Endothelial cell of umbilical vein (primary cell): ENCODE results near the gene KCNMA1. TPM values are rescaled to one million over a fixed set of nuclear protein-coding genes. Genes with fewer than 3 reads are reported as not detected.

Source experiments
- BruUV-seq: library from RNA; stranded (reverse); fragments of 400-500 nt; replicated peaks from 2 replicates; lab custom pipeline; 2021; lab: Mats Ljungman, UMichigan
- CTCF ChIA-PET: fragments of 300-600, 350-600 bp; sonication (Branson Sonifier 250); formaldehyde crosslinking; loops from one replicate; lab custom pipeline; 2021; ENCODE audit warnings: antibody characterized with exemption, inconsistent platforms; lab: Charles Lee
- POLR2A ChIA-PET: fragments of 300-600, 350-600 bp; sonication (Branson Sonifier 250); formaldehyde crosslinking; loops from one replicate; lab custom pipeline; 2021; ENCODE audit warnings: antibody characterized with exemption, inconsistent platforms; lab: Charles Lee
- DNase-seq: peaks from one replicate; pipeline ENCODE4 v3.0.0-alpha.2; 2011; ENCODE audit warnings: low read depth, low spot score
- FAIRE-seq: peaks from 2 replicates; lab custom pipeline; 2011; peaks lifted over from hg19 to GRCh38; lab: Jason Lieb, UNC
- H2AFZ ChIP-seq: 2 replicates; pipeline ENCODE4 v1.6.0; 2012; ENCODE audit warnings: low read depth, low read length, control low read depth, inconsistent platforms
- H3K27ac ChIP-seq: 2 replicates; pipeline ENCODE4 v1.5.1; 2011; ENCODE audit warnings: low read depth, mild to moderate bottlenecking, control low read depth, low read length, moderate library complexity; ENCODE audit not compliant: insufficient read depth
- H3K27me3 ChIP-seq, 2 experiments: 2 replicates each; pipeline versions ENCODE4 v1.6.0 to v1.6.1; 2011; ENCODE audit warnings: low read length in 2 of 2, mixed read lengths in 1 of 2; ENCODE audit not compliant: control insufficient read depth in 2 of 2, insufficient read depth in 2 of 2
- H3K36me3 ChIP-seq, 2 experiments: 2 replicates in 1 of 2; 3 replicates in 1 of 2; pipeline ENCODE4 v1.5.1; 2011; ENCODE audit warnings: low read length in 2 of 2, mild to moderate bottlenecking in 1 of 2, moderate library complexity in 1 of 2; ENCODE audit not compliant: control insufficient read depth in 2 of 2, insufficient read depth in 2 of 2; ENCODE audit errors: extremely low read depth in 1 of 2
- H3K4me1 ChIP-seq: 3 replicates; pipeline ENCODE4 v1.5.1; 2011; ENCODE audit warnings: mild to moderate bottlenecking, low read length; ENCODE audit not compliant: control insufficient read depth, insufficient read depth; ENCODE audit errors: extremely low read depth
- H3K4me2 ChIP-seq: 2 replicates; pipeline ENCODE4 v1.6.1; 2011; ENCODE audit warnings: low read length, control low read depth, mixed read lengths; ENCODE audit not compliant: insufficient read depth
- H3K4me3 ChIP-seq, 3 experiments: fragments of 200-600 bp in 1 of 3; sonication (generic), shearing (Covaris generic) in 1 of 3; replicated peaks in 1 of 3; 2 replicates each; pipeline ENCODE4 v1.5.1; 2011 to 2016; ENCODE audit warnings: control low read depth in 3 of 3, low read length in 3 of 3, mild to moderate bottlenecking in 2 of 3, inconsistent platforms in 1 of 3, low read depth in 1 of 3, moderate library complexity in 1 of 3; ENCODE audit not compliant: insufficient read depth in 1 of 3
- H3K79me2 ChIP-seq: 2 replicates; pipeline ENCODE4 v1.6.0; 2012; ENCODE audit warnings: low read length, inconsistent platforms; ENCODE audit not compliant: control insufficient read depth, insufficient read depth
- H3K9ac ChIP-seq: replicated peaks from 2 replicates; pipeline ENCODE3; 2011; ENCODE audit warnings: low read length, control low read depth; ENCODE audit not compliant: insufficient read depth; ENCODE audit errors: extremely low read depth
- H3K9me1 ChIP-seq: replicated peaks from 3 replicates; pipeline ENCODE4 v1.6.0; 2011; ENCODE audit warnings: mild to moderate bottlenecking, low read length; ENCODE audit not compliant: control insufficient read depth, insufficient read depth; ENCODE audit errors: extremely low read depth
- H3K9me3 ChIP-seq: replicated peaks from 2 replicates; pipeline ENCODE4 v1.5.1; 2012; ENCODE audit warnings: low read length, inconsistent platforms; ENCODE audit not compliant: control insufficient read depth, insufficient read depth
- H4K20me1 ChIP-seq: replicated peaks from 2 replicates; pipeline ENCODE3; 2011; ENCODE audit warnings: mild to moderate bottlenecking, low read length; ENCODE audit not compliant: control insufficient read depth, insufficient read depth; ENCODE audit errors: extremely low read depth
- EZH2 ChIP-seq: IDR thresholded peaks from 2 replicates; pipeline ENCODE4 v1.6.1; 2012; ENCODE audit warnings: borderline replicate concordance, low read depth, mild to moderate bottlenecking, moderate library complexity, low read length, inconsistent platforms; ENCODE audit not compliant: severe bottlenecking
- FOS ChIP-seq: IDR thresholded peaks from 2 replicates; pipeline ENCODE4 v1.6.1; 2011; ENCODE audit warnings: mild to moderate bottlenecking, low read length, moderate library complexity, borderline replicate concordance; ENCODE audit not compliant: insufficient read depth
- GATA2 ChIP-seq: IDR thresholded peaks from 2 replicates; pipeline ENCODE4 v1.7.0; 2011; ENCODE audit warnings: low read depth, mild to moderate bottlenecking, moderate library complexity, mixed read lengths, low read length; ENCODE audit not compliant: insufficient read length, insufficient read depth
- JUN ChIP-seq: IDR thresholded peaks from 2 replicates; pipeline ENCODE4 v1.6.1; 2011; ENCODE audit warnings: borderline replicate concordance, low read depth; ENCODE audit not compliant: insufficient read length, insufficient read depth
- MAX ChIP-seq: IDR thresholded peaks from 2 replicates; pipeline ENCODE4 v1.6.1; 2011; ENCODE audit not compliant: insufficient read depth, insufficient read length
- MYC ChIP-seq: IDR thresholded peaks from one replicate; pipeline ENCODE4 v1.6.1; 2011; ENCODE audit warnings: mild to moderate bottlenecking, low read depth, low read length
- POLR2A ChIP-seq: IDR thresholded peaks from 2 replicates; pipeline ENCODE4 v1.6.1; 2012; ENCODE audit warnings: low read depth, mild to moderate bottlenecking, control low read depth, low read length
- POLR2AphosphoS5 ChIP-seq: IDR thresholded peaks from 2 replicates; pipeline ENCODE4 v1.6.1; 2012; ENCODE audit warnings: low read depth, mild to moderate bottlenecking, control low read depth, low read length, moderate library complexity; ENCODE audit not compliant: insufficient read depth
- dilution Hi-C: fragments of 300-500 bp; cut with MboI; formaldehyde crosslinking; loops from one replicate; pipeline ENCODE4 v1.15.0; 2019; ENCODE audit warnings: low sequenced_read_pairs; ENCODE audit not compliant: extremely low pct_ligation_motif_present
- intact Hi-C: fragments of 100-400 bp; cut with micrococcal nuclease; formaldehyde crosslinking; loops from one replicate; pipeline ENCODE4 v1.10.0; 2022
- polyA plus RNA-seq, 4 experiments: library from polyadenylated mRNA; depleted of rRNA in 3 of 4; stranded (reverse) in 3 of 4; unstranded in 1 of 4; fragments of >200 nt; gene quantifications; 2 replicates each; pipeline versions ENCODE4 v1.2.1 to v1.2.3, GENCODE V29; 2011 to 2012; ENCODE audit warnings: missing spikeins in 1 of 4
- total RNA-seq: library from RNA; stranded (reverse); gene quantifications from 2 replicates; pipeline ENCODE4 v1.2.3, GENCODE V29; 2021
- TF ChIP-seq, protein P1 (sequence below), 2 donors: IDR thresholded peaks; 1 replicate in 1 of 2; 2 replicates in 1 of 2; pipeline ENCODE4 v1.5.1; 2011; ENCODE audit warnings: low read length in 2 of 2, mild to moderate bottlenecking in 2 of 2, moderate library complexity in 2 of 2, control low read depth in 1 of 2, inconsistent platforms in 1 of 2, low read depth in 1 of 2; ENCODE audit not compliant: insufficient read depth in 1 of 2; ENCODE audit errors: extremely low read depth in 1 of 2

Gene KCNMA1
- total and polyA plus RNA-seq, 2 donors (not counting 3 experiments of a cell fraction or from before 2014, with no cell fraction given) = 0.10 to 0.82 TPM

DNA sequence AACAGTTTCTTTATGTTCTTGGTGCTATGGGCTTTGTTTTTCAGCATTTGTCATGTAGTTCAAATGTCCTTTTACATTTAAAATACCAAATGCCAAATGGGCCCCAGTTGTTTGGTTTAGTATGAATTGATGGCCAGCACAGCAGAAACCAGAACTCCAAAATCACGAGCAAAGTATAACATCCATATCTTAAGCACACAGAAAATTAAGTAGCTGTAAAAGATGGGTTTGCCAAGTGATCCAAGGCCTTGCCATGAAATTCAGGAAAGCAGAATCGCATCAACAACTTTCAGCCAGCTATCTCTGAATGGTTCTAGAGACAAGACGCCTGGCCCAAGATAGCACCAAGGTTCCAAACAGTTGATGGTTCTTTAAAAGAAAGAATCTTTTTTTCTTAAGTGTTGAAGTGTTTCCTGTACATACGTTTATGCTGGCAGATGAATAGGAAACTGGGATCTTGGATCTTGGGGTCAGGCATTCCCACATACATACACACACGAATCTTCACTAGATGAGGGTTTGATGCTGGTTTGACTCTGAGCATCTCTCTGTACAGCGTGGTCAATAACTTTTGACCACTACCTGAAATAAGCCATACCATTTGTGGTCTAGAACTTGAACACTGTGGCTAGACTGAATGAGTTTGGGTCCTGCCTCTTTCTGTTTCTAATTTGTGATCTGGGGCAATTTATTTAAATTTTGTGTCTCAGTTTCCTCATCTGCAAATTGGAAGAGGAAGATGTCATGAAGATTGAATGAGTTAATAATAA, 711.8 kb downstream of the KCNMA1 start:
- no peak for FAIRE-seq
- no peak overlapping the region for H3K27ac ChIP-seq

More for the DNA sequence above, 711.8 kb downstream of the KCNMA1 start:
- Histone ChIP-seq H3K9ac (no peak overlapping the region), H3K9me3 (no peaks in the 10 kb centered on the region), H4K20me1 (no peaks in the 10 kb centered on the region), H3K4me2 (no peak overlapping the region), H3K27me3 (no peaks in the 10 kb centered on the region), H3K4me3 (no peak overlapping the region), H2AFZ (no peak overlapping the region), H3K36me3 (no peaks in the 10 kb centered on the region), H3K9me1 (no peaks in the 10 kb centered on the region), H3K79me2 (no peaks in the 10 kb centered on the region), H3K4me1 (no peaks in the 10 kb centered on the region)
- POLR2A ChIA-PET = no interaction called here
- no peak for DNase-seq
- intact Hi-C loops (no loop called here), dilution Hi-C loops (no loop called here)
- no TSS peak for BruUV-seq
- TF ChIP-seq MYC = no peak
- TF ChIP-seq, protein P1, sequence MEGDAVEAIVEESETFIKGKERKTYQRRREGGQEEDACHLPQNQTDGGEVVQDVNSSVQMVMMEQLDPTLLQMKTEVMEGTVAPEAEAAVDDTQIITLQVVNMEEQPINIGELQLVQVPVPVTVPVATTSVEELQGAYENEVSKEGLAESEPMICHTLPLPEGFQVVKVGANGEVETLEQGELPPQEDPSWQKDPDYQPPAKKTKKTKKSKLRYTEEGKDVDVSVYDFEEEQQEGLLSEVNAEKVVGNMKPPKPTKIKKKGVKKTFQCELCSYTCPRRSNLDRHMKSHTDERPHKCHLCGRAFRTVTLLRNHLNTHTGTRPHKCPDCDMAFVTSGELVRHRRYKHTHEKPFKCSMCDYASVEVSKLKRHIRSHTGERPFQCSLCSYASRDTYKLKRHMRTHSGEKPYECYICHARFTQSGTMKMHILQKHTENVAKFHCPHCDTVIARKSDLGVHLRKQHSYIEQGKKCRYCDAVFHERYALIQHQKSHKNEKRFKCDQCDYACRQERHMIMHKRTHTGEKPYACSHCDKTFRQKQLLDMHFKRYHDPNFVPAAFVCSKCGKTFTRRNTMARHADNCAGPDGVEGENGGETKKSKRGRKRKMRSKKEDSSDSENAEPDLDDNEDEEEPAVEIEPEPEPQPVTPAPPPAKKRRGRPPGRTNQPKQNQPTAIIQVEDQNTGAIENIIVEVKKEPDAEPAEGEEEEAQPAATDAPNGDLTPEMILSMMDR (IDR thresholded peaks at IDR 0.05; ENCODE audit: extremely low read depth in 1 of 2, insufficient read depth in 1 of 2, low read depth in 1 of 2, low read length in 2 of 2) = no peak
- no peak for TF ChIP-seq MAX
- no peak for TF ChIP-seq JUN
- no peak for TF ChIP-seq GATA2
- TF ChIP-seq EZH2 = no peak
- no peak for TF ChIP-seq POLR2AphosphoS5
- TF ChIP-seq POLR2A = no peak
- TF ChIP-seq FOS = no peak
- CTCF ChIA-PET = no interaction called here
